K562 (cell line): ENCODE data around the gene UBE3B. TPM values are rescaled to one million over a fixed set of nuclear protein-coding genes. Genes with fewer than 3 reads are reported as not detected.

Experiments
- ATAC-seq: fragments of 200-7000 bp; cut with Tn5 transposase; 3 replicates; pipeline ENCODE4 v1.9.1; 2020; ENCODE audit warnings: moderate library complexity
- BruUV-seq: library from RNA; stranded (reverse); fragments of 400-500 nt; replicated peaks from 2 replicates; lab custom pipeline; 2021; lab: Mats Ljungman, UMichigan
- CTCF ChIA-PET: fragments of 300-600 bp; formaldehyde crosslinking; extraction: SDS; loops from one replicate; lab custom pipeline; 2021; ENCODE audit warnings: low intra/inter-chr PET ratio; lab: Yijun Ruan, JAX
- POLR2A ChIA-PET: fragments of 300-600, 350-650 bp; sonication (Branson Sonifier 250); formaldehyde crosslinking; extraction: SDS; loops from one replicate; lab custom pipeline; 2021; ENCODE audit warnings: antibody characterized with exemption, inconsistent platforms; lab: Yijun Ruan, JAX
- DNase-seq, 4 experiments: peaks; one replicate each; pipeline versions ENCODE4 v3.0.0 to v3.0.0-alpha.2; 2011 to 2018; ENCODE audit warnings: low spot score in 3 of 4, mixed read lengths in 3 of 4; ENCODE audit errors: extremely low read depth in 1 of 4
- FAIRE-seq: peaks from 2 replicates; lab custom pipeline; 2011; peaks lifted over from hg19 to GRCh38; lab: Jason Lieb, UNC
- H2AFZ ChIP-seq: 2 replicates; pipeline ENCODE4 v1.6.0; 2011; ENCODE audit warnings: low read depth, low read length, control low read depth, inconsistent platforms
- H3K27ac ChIP-seq: fragments of 200-600 bp; 3 replicates; pipeline ENCODE4 v1.8.0; 2011; ENCODE audit warnings: low read depth, mild to moderate bottlenecking, control low read depth, inconsistent platforms, low read length, moderate library complexity, mixed read lengths; ENCODE audit errors: extremely low read depth
- H3K27me3 ChIP-seq, 2 experiments: fragments of 300-600 bp in 1 of 2; 2 replicates in 1 of 2; 3 replicates in 1 of 2; pipeline versions ENCODE4 v1.6.0 to v1.8.0; 2011; ENCODE audit warnings: inconsistent platforms in 2 of 2, low read length in 2 of 2, mild to moderate bottlenecking in 1 of 2, mixed read lengths in 1 of 2, moderate library complexity in 1 of 2; ENCODE audit not compliant: control insufficient read depth in 2 of 2, insufficient read depth in 2 of 2
- H3K36me3 ChIP-seq: fragments of 300-600 bp; 3 replicates; pipeline ENCODE4 v1.8.0; 2011; ENCODE audit warnings: mild to moderate bottlenecking, low read length, inconsistent platforms; ENCODE audit not compliant: control insufficient read depth, insufficient read depth
- H3K4me1 ChIP-seq, 2 experiments: fragments of 200-600 bp in 1 of 2; replicated peaks in 1 of 2; 2 replicates in 1 of 2; 3 replicates in 1 of 2; pipeline versions ENCODE4 v1.5.1 to v1.8.0; 2011; ENCODE audit warnings: inconsistent platforms in 2 of 2, low read length in 2 of 2, mild to moderate bottlenecking in 1 of 2, mixed read lengths in 1 of 2, moderate library complexity in 1 of 2; ENCODE audit not compliant: control insufficient read depth in 2 of 2, insufficient read depth in 2 of 2
- H3K4me2 ChIP-seq: 2 replicates; pipeline ENCODE4 v1.6.1; 2011; ENCODE audit warnings: low read length, control low read depth, inconsistent platforms, mixed read lengths; ENCODE audit not compliant: insufficient read depth
- H3K4me3 ChIP-seq: fragments of 200-600 bp; sonication (generic), shearing (Covaris generic); 2 replicates; pipeline ENCODE4 v1.5.1; 2016; ENCODE audit warnings: control low read depth, inconsistent platforms
- H3K79me2 ChIP-seq: fragments of 200-600 bp; 3 replicates; pipeline ENCODE4 v1.8.0; 2011; ENCODE audit warnings: low read length, inconsistent platforms; ENCODE audit not compliant: control insufficient read depth, insufficient read depth
- H3K9ac ChIP-seq, 2 experiments: 2 replicates each; pipeline versions ENCODE4 v1.6.0 to v1.6.1; 2011; ENCODE audit warnings: low read depth in 2 of 2, low read length in 2 of 2, control low read depth in 1 of 2, inconsistent platforms in 1 of 2, mild to moderate bottlenecking in 1 of 2, mixed read lengths in 1 of 2; ENCODE audit not compliant: insufficient read depth in 1 of 2
- H3K9me1 ChIP-seq: one replicate; pipeline ENCODE4 v1.6.0; 2011; ENCODE audit warnings: inconsistent platforms, mild to moderate bottlenecking, low read length, moderate library complexity; ENCODE audit not compliant: control insufficient read depth, insufficient read depth
- H3K9me3 ChIP-seq: replicated peaks from 2 replicates; pipeline ENCODE4 v1.5.1; 2011; ENCODE audit warnings: low read depth, low read length, inconsistent platforms; ENCODE audit not compliant: control insufficient read depth, insufficient read depth
- H4K20me1 ChIP-seq: replicated peaks from 2 replicates; pipeline ENCODE4 v1.6.1; 2011; ENCODE audit warnings: low read length, inconsistent platforms, mixed read lengths; ENCODE audit not compliant: control insufficient read depth, insufficient read depth
- HIVEP1 ChIP-seq: fragments of 250-450 bp; sonication (Bioruptor Pico); IDR thresholded peaks from 2 replicates; pipeline ENCODE4 v1.4.0; 2020; ENCODE audit warnings: mild to moderate bottlenecking
- MCM7 ChIP-seq, 2 experiments: fragments of 450-650 bp; IDR thresholded peaks; 2 replicates each; pipeline ENCODE4 v1.6.1; 2016 to 2018
- PHB ChIP-seq: fragments of 250-450 bp; sonication (Bioruptor Pico); IDR thresholded peaks from 2 replicates; pipeline ENCODE4 v1.5.0; 2021
- POLR2G ChIP-seq: fragments of 200-400 bp; formaldehyde crosslinking; IDR thresholded peaks from 2 replicates; pipeline ENCODE4 v1.6.1; 2017; ENCODE audit warnings: low read depth, mild to moderate bottlenecking, antibody characterized with exemption, low read length, moderate library complexity
- RAD51 ChIP-seq: fragments of 450-650 bp; IDR thresholded peaks from 2 replicates; pipeline ENCODE4 v1.7.1; 2016; ENCODE audit warnings: low read depth, mild to moderate bottlenecking, borderline replicate concordance
- SIN3B ChIP-seq: fragments of 450-650 bp; IDR thresholded peaks from 2 replicates; pipeline ENCODE4 v1.6.1; 2017; ENCODE audit warnings: low read depth, mild to moderate bottlenecking, moderate library complexity
- SNRNP70 ChIP-seq: fragments of 200-400 bp; formaldehyde crosslinking; optimal IDR thresholded peaks from 2 replicates; pipeline ENCODE3; 2017; ENCODE audit warnings: low read depth, low read length
- SP1 ChIP-seq: sonication (generic); formaldehyde crosslinking; IDR thresholded peaks from 2 replicates; pipeline ENCODE4 v1.8.1; 2022; ENCODE audit warnings: mild to moderate bottlenecking, missing genetic modification reagents
- SREBF1 ChIP-seq: fragments of 150-350 bp; IDR thresholded peaks from 2 replicates; pipeline ENCODE4 v1.6.1; 2014; ENCODE audit warnings: antibody characterized with exemption, low read depth, low read length, borderline replicate concordance
- TCF3 ChIP-seq: sonication (generic); formaldehyde crosslinking; IDR thresholded peaks from 2 replicates; pipeline ENCODE4 v1.4.0; 2020; ENCODE audit warnings: mild to moderate bottlenecking, missing genetic modification reagents
- TEAD4 ChIP-seq, 2 experiments: sonication (generic) in 1 of 2; formaldehyde crosslinking in 1 of 2; IDR thresholded peaks; 2 replicates each; pipeline versions ENCODE4 v1.6.1 to v1.8.0; 2012 to 2022; ENCODE audit warnings: borderline replicate concordance in 1 of 2, inconsistent platforms in 1 of 2, low read length in 1 of 2, mild to moderate bottlenecking in 1 of 2, missing genetic modification reagents in 1 of 2
- ZNF431 ChIP-seq: sonication (generic); formaldehyde crosslinking; IDR thresholded peaks from 2 replicates; pipeline ENCODE4 v1.8.0; 2022; ENCODE audit warnings: mild to moderate bottlenecking, missing genetic modification reagents
- in situ Hi-C: fragments of 300-500 bp; cut with MboI; formaldehyde crosslinking; loops from 4 replicates; pipeline ENCODE4 v1.15.0; 2018; ENCODE audit warnings: inconsistent platforms, mixed read lengths
- intact Hi-C: fragments of 100-400 bp; cut with micrococcal nuclease; formaldehyde crosslinking; loops from 2 replicates; pipeline ENCODE4 v1.14.2; 2022
- polyA plus RNA-seq, 8 experiments: library from polyadenylated mRNA; depleted of rRNA in 4 of 8; stranded (reverse) in 5 of 8; unstranded in 3 of 8; fragments of >200 nt; fragmentation: Nextera tagmentation in 2 of 8; fragmentation: Illumina TruSeq in 1 of 8; extraction: Ambion mirVana in 2 of 8; extraction: Trizol in 1 of 8; gene quantifications; 2 replicates each; pipeline versions ENCODE4 v1.2.1 to v1.2.3, GENCODE V29; 2011 to 2014; ENCODE audit warnings: inconsistent platforms in 1 of 8, missing spikeins in 1 of 8
- total RNA-seq, 7 experiments: library from RNA; depleted of rRNA in 6 of 7; stranded (reverse); fragments of >200 nt in 6 of 7; fragmentation: Illumina TruSeq in 2 of 7; extraction: Trizol in 2 of 7; gene quantifications; 2 replicates each; pipeline versions ENCODE4 v1.2.1 to v1.2.3, GENCODE V29; 2011 to 2021; ENCODE audit warnings: low replicate concordance in 1 of 7
- TF ChIP-seq, protein P1 (sequence below): fragments of 250-450 bp; sonication (Bioruptor Pico); IDR thresholded peaks from 2 replicates; pipeline ENCODE4 v1.5.0; 2021
- TF ChIP-seq, protein P2 (sequence below): fragments of 450-650 bp; IDR thresholded peaks from 2 replicates; pipeline ENCODE4 v1.6.1; 2016
- TF ChIP-seq, protein P3 (sequence below): fragments of 250-450 bp; sonication (Bioruptor Pico); IDR thresholded peaks from 2 replicates; pipeline ENCODE4 v1.9.0; 2021; ENCODE audit warnings: mild to moderate bottlenecking
- TF ChIP-seq, protein P4 (sequence below): sonication (generic); formaldehyde crosslinking; IDR thresholded peaks from 2 replicates; pipeline ENCODE4 v1.8.0; 2023; ENCODE audit warnings: mild to moderate bottlenecking, missing genetic modification reagents

Gene UBE3B
- total and polyA plus RNA-seq, 9 of the 15 experiments (the other 6 are each of a cell fraction or from before 2014, with no cell fraction given): 7.6 to 23.6 (median 15.5) TPM

DNA sequence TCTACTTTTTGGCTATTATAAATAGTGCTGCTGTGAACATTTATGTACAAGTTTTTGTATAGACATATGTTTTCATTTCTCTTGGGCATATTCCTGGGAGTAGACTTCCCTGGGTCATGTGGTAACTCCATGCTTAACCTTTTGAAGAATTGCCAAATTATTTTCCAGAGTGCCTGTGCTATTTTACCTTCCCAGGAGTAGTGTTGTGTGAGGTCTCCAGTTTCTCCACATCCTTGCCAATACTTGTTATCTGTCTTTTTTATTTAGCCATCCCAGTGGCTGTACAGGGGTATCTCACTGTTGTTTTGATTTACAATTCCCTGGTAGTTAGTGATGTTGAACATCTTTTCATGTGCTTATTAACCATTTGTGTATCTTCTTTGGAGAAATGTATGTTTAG lies 18.9 kb downstream of the UBE3B start:
- CTCF ChIA-PET: no interaction called here
- H3K4me2 ChIP-seq: no peak overlapping the region
- DNase-seq (no peak), ATAC-seq (no peak), FAIRE-seq (no peak)
- in situ Hi-C loops (no loop called here), intact Hi-C loops (no loop called here)
- H3K79me2 ChIP-seq: no peaks in the 10 kb centered on the region
- H3K4me1 ChIP-seq: no peaks in the 10 kb centered on the region
- H3K36me3 ChIP-seq: peaks cover 57% of the 10 kb centered on the region; the same call in 2 of the 3 replicates
- no peaks in the 10 kb centered on the region for H4K20me1 ChIP-seq
- BruUV-seq: no TSS peak
- H3K9me3 ChIP-seq: no peaks in the 10 kb centered on the region; the same call in 1 of the 2 replicates
- H3K9ac ChIP-seq: no peak overlapping the region
- H3K27ac ChIP-seq: no peak overlapping the region
- H2AFZ ChIP-seq: no peak overlapping the region
- no peaks in the 10 kb centered on the region for H3K9me1 ChIP-seq
- no peaks in the 10 kb centered on the region for H3K27me3 ChIP-seq
- POLR2A ChIA-PET: no interaction called here
- no peak overlapping the region for H3K4me3 ChIP-seq
- TF ChIP-seq SNRNP70: no peak
- TF ChIP-seq TCF3 (CRISPR knock-in tag): no peak
- TF ChIP-seq, protein P1, sequence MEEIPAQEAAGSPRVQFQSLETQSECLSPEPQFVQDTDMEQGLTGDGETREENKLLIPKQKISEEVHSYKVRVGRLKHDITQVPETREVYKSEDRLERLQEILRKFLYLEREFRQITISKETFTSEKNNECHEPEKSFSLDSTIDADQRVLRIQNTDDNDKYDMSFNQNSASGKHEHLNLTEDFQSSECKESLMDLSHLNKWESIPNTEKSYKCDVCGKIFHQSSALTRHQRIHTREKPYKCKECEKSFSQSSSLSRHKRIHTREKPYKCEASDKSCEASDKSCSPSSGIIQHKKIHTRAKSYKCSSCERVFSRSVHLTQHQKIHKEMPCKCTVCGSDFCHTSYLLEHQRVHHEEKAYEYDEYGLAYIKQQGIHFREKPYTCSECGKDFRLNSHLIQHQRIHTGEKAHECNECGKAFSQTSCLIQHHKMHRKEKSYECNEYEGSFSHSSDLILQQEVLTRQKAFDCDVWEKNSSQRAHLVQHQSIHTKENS (CRISPR knock-in tag): no peak
- TF ChIP-seq, protein P2, sequence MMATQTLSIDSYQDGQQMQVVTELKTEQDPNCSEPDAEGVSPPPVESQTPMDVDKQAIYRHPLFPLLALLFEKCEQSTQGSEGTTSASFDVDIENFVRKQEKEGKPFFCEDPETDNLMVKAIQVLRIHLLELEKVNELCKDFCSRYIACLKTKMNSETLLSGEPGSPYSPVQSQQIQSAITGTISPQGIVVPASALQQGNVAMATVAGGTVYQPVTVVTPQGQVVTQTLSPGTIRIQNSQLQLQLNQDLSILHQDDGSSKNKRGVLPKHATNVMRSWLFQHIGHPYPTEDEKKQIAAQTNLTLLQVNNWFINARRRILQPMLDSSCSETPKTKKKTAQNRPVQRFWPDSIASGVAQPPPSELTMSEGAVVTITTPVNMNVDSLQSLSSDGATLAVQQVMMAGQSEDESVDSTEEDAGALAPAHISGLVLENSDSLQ: no peak
- no peak for TF ChIP-seq ZNF431
- no peak for TF ChIP-seq HIVEP1
- TF ChIP-seq MCM7 (IDR thresholded peaks at IDR 0.05): no peak
- no peak for TF ChIP-seq SREBF1
- no peak for TF ChIP-seq SP1
- no peak for TF ChIP-seq TEAD4 (IDR thresholded peaks at IDR 0.05; ENCODE audit: low read length)
- TF ChIP-seq TEAD4 (CRISPR knock-in tag; IDR thresholded peaks at IDR 0.05; ENCODE audit: borderline replicate concordance): no peak
- TF ChIP-seq, protein P3, sequence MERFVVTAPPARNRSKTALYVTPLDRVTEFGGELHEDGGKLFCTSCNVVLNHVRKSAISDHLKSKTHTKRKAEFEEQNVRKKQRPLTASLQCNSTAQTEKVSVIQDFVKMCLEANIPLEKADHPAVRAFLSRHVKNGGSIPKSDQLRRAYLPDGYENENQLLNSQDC (CRISPR knock-in tag): no peak
- no peak for TF ChIP-seq SIN3B
- no peak for TF ChIP-seq POLR2G
- TF ChIP-seq PHB (CRISPR knock-in tag): no peak
- TF ChIP-seq RAD51: no peak
- TF ChIP-seq, protein P4, sequence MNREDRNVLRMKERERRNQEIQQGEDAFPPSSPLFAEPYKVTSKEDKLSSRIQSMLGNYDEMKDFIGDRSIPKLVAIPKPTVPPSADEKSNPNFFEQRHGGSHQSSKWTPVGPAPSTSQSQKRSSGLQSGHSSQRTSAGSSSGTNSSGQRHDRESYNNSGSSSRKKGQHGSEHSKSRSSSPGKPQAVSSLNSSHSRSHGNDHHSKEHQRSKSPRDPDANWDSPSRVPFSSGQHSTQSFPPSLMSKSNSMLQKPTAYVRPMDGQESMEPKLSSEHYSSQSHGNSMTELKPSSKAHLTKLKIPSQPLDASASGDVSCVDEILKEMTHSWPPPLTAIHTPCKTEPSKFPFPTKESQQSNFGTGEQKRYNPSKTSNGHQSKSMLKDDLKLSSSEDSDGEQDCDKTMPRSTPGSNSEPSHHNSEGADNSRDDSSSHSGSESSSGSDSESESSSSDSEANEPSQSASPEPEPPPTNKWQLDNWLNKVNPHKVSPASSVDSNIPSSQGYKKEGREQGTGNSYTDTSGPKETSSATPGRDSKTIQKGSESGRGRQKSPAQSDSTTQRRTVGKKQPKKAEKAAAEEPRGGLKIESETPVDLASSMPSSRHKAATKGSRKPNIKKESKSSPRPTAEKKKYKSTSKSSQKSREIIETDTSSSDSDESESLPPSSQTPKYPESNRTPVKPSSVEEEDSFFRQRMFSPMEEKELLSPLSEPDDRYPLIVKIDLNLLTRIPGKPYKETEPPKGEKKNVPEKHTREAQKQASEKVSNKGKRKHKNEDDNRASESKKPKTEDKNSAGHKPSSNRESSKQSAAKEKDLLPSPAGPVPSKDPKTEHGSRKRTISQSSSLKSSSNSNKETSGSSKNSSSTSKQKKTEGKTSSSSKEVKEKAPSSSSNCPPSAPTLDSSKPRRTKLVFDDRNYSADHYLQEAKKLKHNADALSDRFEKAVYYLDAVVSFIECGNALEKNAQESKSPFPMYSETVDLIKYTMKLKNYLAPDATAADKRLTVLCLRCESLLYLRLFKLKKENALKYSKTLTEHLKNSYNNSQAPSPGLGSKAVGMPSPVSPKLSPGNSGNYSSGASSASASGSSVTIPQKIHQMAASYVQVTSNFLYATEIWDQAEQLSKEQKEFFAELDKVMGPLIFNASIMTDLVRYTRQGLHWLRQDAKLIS (CRISPR knock-in tag): no peak
